NCI-H524 (cell line): Measurements from ENCODE around the gene PIK3R6.

Experiments
- DNase-seq, 2 experiments: peaks; one replicate each; lab custom pipeline; 2025; lab: John Stamatoyannopoulos, UW

The PIK3R6 gene

DNA sequence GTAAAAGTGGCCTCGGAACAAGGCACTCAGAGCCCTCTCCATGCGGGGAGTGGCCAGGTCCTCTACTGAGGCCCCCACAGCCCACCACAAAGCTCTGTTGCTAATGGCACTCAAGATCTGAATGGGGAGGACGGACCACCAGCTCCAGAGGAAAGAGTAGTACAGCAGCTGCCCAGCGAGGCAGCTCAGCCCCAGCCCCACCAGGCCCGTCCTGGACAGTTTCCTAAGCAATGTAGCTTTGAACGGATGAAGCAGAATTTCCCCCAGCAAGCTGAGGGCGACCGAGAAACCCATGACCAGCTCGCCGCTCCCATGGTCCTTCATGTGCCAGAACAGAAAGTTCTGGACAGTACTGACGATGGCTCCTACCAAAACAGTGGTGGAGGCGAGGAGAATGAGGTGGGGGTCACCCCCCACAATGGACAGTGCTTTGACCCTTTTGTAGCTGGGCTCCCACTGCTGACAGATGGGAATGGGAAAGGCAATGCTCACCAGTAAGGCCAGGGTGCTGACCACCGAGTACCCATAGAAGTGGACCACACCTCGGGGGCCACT is 69.8 kb downstream of the PIK3R6 start:
- DNase-seq, result no peak

DNA sequence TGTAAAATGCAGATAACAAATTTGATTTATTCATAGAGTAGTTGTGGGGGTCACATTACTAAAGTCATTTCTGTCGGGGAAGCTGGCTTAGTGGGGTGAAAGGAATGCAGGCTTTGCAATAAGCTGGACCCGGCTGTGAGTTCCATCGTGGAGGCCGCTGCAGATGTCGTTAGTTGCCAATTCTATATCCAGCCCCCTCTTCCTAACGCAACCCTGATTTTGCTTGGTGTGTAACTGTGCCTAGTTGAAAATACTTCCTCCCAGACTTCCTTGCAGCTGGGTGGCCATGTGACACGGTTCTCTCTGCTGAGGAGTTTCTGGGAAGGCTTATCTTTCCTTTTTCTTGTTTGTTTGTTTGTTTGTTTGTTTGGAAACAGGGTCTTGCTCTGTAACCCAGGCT is 72.8 kb downstream of the PIK3R6 start:
- no peak for DNase-seq

DNA sequence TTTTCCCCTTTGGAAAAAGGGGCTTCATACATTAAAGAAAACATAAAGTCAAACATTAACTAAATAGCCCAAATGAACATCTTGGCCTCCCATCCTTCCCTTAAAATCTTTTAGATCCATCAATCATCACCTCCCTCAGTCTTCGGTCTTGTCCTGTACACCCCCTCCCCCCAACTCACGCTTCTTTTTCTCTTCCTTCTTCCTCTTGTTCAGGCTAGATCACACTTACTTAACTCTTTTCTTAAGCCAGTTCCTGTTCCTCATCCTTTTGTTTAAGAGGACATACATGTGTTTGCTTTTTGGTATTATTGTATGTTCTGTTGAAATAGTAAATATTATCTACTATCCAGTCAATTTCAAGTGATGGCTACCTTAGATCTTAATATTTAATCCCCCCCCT is 73.8 kb downstream of the PIK3R6 start:
- DNase-seq, result no peak

DNA sequence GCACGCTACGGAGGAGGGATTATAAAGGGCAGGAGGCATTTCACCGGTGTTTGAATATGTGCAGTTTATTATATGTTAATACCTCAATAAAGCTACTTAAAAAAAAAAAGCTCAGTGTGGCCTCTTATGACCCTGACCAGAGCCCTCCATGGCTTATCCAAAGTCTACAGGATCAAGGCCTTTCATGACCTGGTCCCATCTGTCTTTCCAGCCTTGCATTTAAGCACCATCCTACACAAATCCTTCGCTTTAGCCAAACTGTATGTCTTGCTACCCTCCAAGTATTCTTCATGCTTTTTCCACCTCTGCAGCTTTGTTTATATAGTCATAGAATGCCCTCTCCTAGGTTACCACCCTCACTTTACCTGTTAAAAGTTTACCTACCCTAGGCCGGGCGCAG is 74.8 kb downstream of the PIK3R6 start:
- DNase-seq, result no peak

DNA sequence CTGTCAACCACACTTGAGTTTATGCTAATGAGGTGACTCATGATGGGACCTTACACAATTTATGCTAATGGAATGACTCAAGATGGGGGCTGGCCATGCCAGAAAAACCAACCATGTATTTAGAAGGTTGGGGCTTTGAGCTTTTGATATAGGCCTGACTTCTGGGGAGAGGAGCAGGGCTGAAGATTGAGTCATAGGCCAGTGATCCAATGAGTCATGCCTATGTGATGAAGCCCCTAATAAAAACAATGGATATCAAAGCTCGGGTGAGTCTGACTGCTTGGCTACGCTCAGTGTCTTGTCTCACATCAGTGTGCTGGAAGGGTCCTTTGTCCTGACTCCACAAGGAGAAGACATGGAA is 75.6 kb downstream of the PIK3R6 start:
- DNase-seq, result no peak

DNA sequence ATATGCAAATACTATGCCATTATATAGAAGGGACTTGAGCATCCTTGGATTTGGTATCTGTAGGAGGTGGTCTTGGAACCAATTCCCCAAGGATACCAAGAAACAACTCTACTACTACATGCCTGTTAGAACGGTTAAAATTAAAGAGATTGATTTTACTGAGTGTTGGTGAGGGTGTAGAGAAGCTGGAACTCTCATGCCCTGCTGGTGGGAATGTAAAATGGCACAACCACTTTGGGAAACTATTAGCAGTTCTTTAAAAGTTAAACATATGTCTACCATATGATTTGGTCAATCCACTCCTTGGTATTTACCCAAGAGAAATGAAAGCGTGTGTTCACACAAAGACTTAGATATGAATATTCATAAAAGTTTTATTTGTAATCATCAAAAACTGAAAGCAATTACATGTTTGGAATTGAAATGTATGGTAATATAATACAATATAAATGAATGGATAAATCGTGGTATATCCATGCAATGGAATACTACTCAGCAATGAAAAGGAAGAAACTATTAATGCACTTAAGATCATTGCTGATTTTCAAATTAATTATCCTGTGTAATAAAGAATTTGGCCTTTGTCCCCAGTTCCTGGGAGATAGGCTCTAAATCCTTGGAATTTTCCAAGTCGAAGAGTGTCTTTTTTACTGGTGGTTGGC is 76.1 kb downstream of the PIK3R6 start:
- no peak for DNase-seq

DNA sequence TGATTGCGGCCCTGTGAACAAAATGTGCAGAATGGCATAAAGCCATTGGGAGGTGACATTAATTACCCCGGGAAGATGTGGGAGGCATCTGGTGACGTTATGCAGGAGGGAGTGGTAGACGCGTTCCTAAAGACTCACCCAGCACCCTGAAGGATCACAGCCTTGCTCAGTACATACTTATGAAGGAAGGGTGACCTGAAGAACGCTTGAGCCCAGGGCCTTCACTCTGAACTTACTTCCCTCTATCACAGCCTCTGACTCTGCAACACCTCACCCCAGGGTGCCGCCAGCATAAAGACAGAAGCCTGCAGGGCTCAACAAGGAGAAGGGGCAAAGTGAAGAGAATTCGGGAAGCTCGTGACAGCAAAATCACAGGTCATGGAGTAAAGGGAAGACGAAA is 77.7 kb downstream of the PIK3R6 start:
- no peak for DNase-seq

DNA sequence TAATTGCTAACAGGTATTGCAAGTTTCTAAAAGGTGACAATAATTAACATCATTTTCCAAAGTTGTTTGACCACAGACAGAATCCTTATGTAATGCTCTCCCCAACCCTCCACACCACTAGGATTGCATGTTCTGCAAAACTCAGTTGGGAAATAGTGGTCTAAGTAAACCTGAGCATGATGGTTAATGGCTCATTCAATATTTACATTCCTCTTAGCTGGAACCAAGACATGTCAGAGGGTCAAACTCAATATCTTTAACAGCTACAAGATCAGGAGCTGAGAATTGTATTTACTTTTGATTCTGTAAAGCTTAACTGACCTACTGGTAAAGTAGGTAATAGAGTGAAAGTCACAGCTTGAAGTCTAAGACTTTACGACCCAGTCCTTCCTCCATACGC is 78.5 kb downstream of the PIK3R6 start:
- DNase-seq, result no peak

DNA sequence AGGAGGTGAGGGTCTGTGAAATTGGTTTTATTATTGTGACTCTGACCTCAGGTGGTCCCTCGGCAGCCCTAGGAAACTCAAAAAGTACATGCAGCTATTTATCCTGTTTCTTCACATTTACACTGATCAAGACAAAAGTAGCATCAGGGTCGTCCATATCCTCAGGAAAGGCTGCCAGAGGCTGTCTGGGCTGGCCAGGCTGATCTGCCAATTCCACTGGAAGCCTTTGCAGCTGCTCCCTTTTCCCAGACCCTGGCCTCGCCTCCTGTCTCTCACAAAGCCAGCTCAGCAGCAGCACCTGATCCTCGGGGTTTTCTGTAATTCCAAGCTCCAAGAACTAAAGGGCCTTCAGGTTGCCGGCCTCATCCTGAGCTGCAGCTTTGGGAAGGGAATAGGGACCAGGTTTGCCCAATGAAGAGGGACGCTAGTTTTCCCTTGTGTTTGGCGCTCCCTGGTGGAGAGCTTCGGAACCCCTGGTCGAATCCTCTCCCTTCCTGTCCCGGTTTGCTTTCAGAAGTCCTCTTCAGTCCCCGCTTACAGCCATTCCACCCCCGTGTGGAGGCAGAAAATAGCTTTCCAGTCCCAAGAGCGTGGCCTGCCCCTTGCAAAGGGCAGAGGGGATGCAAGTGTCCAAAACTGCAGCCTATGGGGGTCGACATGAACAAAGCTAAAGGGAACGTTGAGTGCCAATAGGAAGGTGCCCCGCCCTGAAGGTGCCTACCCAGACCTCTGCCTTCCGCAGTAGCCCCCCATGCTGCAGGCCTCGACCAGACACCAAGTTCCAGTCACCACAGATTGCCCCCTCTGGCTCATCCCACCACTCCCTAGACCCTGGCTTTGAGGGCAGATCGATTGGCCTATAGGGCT is 81.7 kb downstream of the PIK3R6 start:
- DNase-seq, result peak in 1 of 2 experiments; percentile 58

DNA sequence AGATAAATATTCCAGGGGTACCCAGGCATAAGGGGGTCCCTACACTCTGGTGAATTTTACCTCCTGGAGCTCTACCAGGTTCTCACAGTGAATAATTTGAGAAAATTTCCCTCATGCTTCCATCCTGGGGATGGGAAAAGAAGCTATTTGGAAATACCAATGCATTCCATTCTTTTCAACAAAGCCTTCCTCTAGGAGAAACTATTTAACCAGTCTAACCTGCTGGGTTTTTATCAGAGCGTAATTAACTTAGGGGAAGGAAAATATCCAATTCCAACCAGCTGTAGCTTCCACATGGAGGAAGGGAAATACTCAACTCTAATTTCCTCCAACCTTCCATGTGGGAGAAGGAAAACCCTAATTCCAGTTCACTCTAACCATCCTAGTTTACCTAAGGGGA is 85.3 kb downstream of the PIK3R6 start:
- DNase-seq, result no peak

DNA sequence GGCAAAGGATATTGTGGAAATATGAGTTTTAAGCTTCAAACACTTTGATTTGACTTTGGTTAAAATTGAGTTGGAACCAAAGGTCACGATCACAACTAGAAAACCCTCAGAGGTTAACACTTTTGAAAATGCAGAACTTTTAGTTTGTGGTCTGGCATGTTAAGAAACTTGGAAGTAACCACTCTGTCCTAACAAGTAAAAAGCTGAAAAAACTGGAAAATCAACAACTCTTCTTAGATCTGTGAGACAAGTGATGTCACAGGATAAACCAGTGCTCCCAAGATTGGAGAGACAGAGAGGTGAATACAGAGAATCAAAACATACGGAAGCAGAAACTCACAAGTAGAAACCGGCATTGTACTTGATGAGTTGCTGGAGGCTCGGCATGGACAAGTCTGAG is 85.7 kb downstream of the PIK3R6 start:
- no peak for DNase-seq

DNA sequence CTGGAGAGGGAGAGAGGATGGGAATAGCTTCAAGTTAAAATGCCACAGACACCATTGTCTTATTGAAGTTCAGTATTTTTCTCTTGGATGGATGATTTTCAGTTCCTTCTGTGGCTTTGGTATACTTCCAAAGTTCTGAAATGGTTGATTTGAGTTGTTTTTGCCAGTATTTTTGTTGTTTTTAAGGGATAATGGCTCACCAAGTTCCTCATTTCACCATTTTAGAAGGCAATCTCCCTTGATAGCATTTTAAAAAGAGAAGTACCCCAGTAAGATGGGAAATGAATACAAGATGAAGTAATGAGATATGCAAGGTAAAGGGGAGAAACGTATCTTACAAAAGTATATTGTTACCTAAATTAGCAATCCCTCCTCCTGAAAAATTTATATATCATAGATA is 90.6 kb downstream of the PIK3R6 start:
- DNase-seq, result no peak

DNA sequence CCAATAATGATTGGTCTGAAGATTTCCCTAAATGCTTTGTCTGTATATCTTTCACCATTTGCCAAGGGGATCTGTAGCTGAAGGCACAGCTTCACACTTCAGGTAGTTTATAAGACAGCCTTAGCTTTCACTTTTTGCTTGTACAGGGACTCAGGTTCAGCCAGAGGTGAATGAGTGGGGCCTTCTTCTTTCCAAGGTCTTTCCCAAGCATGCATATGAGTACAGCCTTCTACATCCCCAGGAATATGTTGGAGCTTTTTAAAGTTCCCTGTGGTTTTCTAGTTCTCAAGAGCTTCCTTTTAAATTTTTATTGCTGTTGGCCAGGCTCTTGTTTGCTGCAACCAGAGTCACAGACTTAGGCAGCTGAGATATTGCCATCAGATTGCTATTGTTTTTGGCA is 91.2 kb downstream of the PIK3R6 start:
- no peak for DNase-seq

DNA sequence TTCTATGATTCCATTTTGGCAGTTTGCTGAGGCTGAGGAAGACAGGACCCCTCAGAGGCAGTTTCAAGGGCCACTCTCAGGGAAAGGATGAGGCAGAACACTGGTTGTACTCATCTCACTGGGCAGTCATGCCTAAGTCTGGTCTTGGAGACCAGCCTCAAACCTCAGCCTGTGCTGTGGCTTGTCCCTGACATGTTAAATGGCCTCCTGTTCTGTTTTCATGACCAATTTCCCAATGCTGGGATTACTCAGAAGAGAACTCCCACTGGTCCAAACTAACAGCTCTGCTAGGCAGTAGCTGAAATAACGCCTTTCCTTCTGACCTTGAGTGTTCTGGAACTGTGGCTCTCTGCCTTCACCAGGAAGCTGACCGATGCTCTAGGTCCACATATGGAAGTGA is 100.7 kb downstream of the PIK3R6 start:
- DNase-seq, result no peak

DNA sequence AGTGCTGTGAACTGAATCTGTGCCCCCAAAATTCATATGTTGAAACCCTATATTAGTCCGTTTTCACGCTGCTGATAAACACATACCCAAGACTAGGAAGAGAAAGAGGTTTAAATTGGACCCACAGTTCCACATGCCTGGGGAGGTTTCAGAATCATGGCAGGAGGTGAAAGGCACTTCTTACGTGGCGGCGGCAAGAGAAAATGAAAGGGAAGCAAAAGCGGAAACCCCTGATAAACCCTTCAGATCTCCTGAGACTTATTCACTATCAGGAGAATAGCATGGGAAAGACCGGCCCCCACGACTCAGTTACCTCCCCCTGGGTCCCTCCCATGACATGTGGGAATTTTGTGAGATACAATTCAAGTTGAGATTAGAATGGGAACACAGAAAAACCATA is 105.5 kb downstream of the PIK3R6 start:
- no peak for DNase-seq

DNA sequence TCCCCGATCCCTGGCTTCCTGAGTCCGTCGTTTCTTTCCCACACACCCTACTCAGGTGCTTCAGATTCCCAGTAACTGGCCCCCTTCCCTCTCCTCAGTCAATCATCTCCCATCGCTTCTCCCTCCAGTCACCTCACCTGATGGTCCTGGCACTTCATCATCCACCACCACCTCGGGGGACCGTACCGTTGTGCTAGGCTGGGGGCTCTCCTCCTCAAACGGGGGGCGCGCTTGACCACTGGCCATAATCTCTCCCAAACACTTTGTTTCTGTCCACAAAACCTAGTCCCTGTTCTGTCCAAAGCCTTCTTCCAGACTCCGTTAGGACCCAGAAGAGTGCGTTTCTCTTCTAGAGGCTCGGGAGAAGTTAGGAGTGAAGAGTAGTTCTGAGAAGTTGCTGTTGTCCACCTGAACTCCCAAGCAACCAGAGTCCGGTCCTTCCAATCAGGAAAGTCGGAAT is 109.3 kb downstream of the PIK3R6 start, which contains the start of gene SPDYE4:
Gene SPDYE4, minus strand, starts transcription at position 410 of the 460 bp plus-strand sequence. Its CDS starts 164 bp downstream, at position 246.
- no peak for DNase-seq

DNA sequence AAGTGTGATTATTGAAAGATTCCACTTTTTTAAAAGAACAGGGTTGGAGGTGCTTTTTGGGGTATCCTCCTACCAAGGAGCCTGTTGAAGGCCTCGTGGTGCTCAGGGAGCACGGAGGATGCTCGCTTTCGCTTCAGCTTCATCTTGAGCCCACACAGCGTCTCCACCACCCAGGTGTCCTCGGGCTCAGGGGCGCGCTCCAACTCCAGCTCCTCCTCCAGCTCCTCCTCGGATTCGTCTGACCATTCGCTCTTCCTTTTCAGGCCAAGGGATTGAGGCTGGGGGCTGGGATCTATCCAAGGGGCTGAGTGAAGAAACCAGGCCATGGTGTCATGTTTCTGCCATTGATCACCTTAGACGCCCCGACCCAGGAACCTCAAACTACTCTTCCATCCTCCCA is 110.3 kb downstream of the PIK3R6 start:
- DNase-seq, result no peak

DNA sequence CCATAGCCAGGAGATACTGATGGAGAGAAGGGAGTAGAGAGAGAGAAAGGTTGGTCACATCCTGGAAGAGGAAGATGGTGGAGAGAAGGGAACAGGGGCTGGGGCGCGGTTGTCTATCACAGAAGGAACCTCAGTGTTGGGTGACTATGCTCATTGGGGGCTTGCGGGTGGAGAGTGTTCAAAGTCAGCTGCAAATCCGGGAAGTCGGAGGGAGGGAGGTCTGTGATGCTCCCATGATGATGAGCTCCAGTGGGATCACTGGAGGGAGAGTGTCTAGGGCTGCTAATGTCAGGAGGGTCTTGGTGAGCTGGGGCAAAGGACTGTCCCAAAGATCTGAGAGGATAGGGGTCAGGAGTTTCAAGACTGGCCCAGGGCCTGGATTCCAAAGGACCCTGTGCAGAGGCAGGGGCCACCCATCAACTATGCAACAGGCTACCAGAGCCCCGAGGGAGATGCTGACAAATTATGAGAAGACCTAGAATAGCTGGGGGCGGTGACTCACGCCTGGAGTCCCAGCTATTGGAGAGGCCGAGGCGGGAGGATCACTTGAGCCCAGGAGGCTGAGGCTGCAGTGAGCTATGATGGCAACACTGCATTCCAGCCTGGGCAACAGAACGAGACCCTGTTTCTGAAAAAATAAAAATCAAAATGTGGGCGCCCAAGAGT is 111.8 kb downstream of the PIK3R6 start:
- no peak for DNase-seq

DNA sequence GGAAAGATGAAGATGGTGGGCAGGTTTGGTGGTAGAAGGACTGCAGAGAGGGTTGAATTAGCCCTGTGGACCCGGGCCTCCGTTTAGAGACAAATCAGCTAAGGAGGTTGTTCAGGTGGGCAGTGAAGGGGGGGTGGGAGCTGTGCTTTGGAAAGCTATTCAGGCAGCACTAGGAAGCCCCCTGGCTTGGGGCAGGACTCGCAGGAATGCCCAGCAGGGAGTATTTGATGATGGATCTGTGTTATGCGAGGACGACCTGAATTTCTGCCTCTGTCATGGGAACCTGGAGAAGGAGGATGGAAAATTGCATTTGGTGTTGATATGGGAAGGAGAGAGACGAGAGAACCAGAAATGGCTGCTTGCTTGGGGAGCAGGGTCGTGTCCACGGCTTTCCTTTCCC is 112.6 kb downstream of the PIK3R6 start:
- no peak for DNase-seq

DNA sequence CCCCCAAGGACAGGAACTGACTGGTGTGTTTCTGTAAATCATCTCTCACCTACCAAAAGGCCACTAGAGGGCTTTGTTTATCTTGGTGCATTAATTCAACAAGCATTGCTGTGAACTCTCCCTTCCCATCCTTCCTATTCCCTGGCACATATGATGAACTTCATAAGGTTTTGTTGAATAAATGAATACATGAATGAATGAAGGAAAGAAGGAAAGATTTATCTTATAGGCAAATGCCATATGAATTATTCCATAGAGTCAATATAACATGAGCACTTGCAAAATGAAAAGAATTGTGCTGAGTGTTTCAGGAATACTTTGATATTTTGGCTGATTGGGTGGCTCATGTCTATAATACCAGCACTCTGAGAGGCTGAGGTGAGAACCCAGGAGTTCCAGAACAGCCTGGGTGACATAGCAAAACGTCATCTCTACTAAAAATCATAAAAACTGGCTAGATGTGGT is 113.5 kb downstream of the PIK3R6 start:
- peak in 1 of 2 experiments; percentile 17 for DNase-seq

DNA sequence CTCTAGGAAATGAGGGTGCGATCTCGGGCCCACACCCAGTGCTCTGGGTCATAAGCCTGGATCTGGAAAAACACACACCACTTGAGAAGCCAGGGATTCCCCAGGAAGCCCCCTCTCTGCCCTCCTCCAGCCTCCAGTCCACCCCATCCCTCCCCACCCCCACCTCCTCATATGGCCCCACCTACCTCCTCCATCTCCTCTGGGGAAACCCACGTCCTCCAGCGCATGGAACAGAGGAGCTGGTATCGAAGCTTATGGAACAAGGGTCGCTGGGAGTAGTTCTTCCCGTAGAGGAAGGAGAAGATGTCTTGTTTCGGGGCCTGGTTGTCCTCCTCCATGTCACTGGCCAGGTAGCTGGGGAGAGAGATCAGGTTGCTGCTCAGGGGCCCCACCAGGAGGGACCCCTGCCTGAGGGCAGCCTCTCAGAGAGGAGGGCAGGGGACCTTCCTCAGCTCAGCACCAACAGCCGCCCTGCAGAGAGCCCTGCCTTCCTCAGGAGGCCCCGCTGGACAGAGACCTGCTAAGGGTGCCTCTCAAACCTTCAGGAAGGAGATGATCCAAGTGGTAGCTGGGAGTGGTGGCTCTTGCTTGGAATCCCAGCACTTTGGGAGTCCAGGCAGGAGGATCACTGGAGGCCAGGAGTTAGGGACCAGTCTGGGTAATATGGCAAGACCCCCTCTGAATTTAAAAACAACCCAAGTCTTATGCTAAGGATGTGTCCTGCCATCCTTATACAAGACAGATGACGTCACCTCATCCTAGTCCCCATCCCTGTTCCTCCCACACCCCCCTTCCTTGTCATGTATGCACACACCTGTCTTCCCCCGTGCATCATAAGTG is 114.1 kb downstream of the PIK3R6 start:
- DNase-seq, result no peak
